Activated CD4-positive, alpha-beta memory T cell treated with anti-CD3 and anti-CD28 coated beads, Interleukin-2, amount 10 ng/mL, durations not matched to agents 7 days and 5 days (primary cell): ENCODE measurements around the gene MOCOS. TPM values are rescaled to one million over a fixed set of nuclear protein-coding genes. Genes with fewer than 3 reads are reported as not detected.
"Not testable (repeated sequence)": the region's sequence is repeated elsewhere in the genome, so short reads cannot be mapped to it uniquely, and the experiment has no call there.

Experiments
- CTCF ChIA-PET: fragments of 350-600 bp; sonication (Branson Sonifier 250); formaldehyde crosslinking; loops from one replicate; lab custom pipeline; 2021; ENCODE audit warnings: antibody characterized with exemption, inconsistent platforms; lab: Charles Lee
- POLR2A ChIA-PET: fragments of 350-600 bp; sonication (Branson Sonifier 250); formaldehyde crosslinking; loops from one replicate; lab custom pipeline; 2021; ENCODE audit warnings: antibody characterized with exemption; lab: Charles Lee
- DNase-seq: peaks from one replicate; pipeline ENCODE4 v3.0.0-alpha.2; 2020
- H3K27ac Mint-ChIP-seq: one replicate; pipeline ENCODE4 v1.8.0; 2021; ENCODE audit warnings: mild to moderate bottlenecking, mixed read lengths
- H3K27me3 Mint-ChIP-seq: one replicate; pipeline ENCODE4 v1.8.0; 2021; ENCODE audit warnings: mixed read lengths
- H3K36me3 Mint-ChIP-seq: one replicate; pipeline ENCODE4 v1.8.0; 2021; ENCODE audit warnings: low read depth, mixed read lengths
- H3K4me1 Mint-ChIP-seq: one replicate; pipeline ENCODE4 v1.8.0; 2021; ENCODE audit warnings: mixed read lengths
- H3K4me3 Mint-ChIP-seq: one replicate; pipeline ENCODE4 v1.8.0; 2021; ENCODE audit warnings: mild to moderate bottlenecking, mixed read lengths
- H3K9me3 Mint-ChIP-seq: one replicate; pipeline ENCODE4 v1.8.0; 2021; ENCODE audit warnings: mixed read lengths
- total RNA-seq, 2 experiments: library from RNA; stranded (reverse); gene quantifications; one replicate each; pipeline ENCODE4 v1.2.3, GENCODE V29; 2021

MOCOS gene
- total RNA-seq, 2 experiments from 2014 or later: 0.15 to 0.25 TPM

GRCh38 chr18:36196238-36196995 is 9.1 kb downstream of the MOCOS start:
- Mint-ChIP-seq H3K27ac (no peak overlapping the region), H3K4me3 (no peak overlapping the region), H3K4me1 (no peaks in the 10 kb centered on the region), H3K9me3 (no peaks in the 10 kb centered on the region), H3K36me3 (no peaks in the 10 kb centered on the region), H3K27me3 (peaks cover 3% of the 10 kb centered on the region)
- CTCF ChIA-PET: no interaction called here
- POLR2A ChIA-PET: no interaction called here
- no peak for DNase-seq

- CTCF ChIA-PET: no interaction called here
- Mint-ChIP-seq H3K4me1 (no peaks in the 10 kb centered on the region), H3K9me3 (no peaks in the 10 kb centered on the region), H3K4me3 (no peak overlapping the region), H3K36me3 (no peaks in the 10 kb centered on the region), H3K27me3 (no peaks in the 10 kb centered on the region), H3K27ac (no peak overlapping the region)
- POLR2A ChIA-PET: interaction anchor here (1.3 kb wide), 1 partner anchor 11 kb away, joined by 3 read pairs; the partner anchor contains the start of gene MOCOS
- no peak for DNase-seq
Observed at GRCh38 chr18:36197511-36198166, 10.3 kb downstream of the MOCOS start.

DNA sequence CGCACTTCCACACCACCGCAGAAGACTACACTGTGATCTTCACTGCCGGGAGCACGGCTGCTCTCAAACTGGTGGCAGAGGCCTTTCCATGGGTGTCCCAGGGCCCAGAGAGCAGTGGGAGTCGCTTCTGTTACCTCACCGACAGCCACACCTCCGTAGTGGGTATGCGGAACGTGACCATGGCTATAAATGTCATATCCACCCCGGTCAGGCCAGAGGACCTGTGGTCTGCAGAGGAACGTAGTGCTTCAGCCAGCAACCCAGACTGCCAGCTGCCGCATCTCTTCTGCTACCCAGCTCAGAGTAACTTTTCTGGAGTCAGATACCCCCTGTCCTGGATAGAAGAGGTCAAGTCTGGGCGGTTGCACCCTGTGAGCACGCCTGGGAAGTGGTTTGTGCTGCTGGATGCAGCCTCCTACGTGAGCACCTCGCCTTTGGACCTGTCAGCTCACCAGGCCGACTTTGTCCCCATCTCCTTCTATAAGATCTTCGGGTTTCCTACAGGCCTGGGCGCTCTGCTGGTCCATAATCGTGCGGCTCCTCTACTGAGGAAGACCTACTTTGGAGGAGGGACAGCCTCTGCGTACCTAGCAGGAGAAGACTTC is 12.5 kb downstream of the MOCOS start:
- no peak overlapping the region for H3K4me3 Mint-ChIP-seq
- no peak for DNase-seq
- no peaks in the 10 kb centered on the region for H3K4me1 Mint-ChIP-seq
- H3K36me3 Mint-ChIP-seq: no peaks in the 10 kb centered on the region
- no peak overlapping the region for H3K27ac Mint-ChIP-seq
- H3K9me3 Mint-ChIP-seq: no peaks in the 10 kb centered on the region
- ChIA-PET CTCF (no interaction called here), POLR2A (no interaction called here)
- no peaks in the 10 kb centered on the region for H3K27me3 Mint-ChIP-seq

DNA sequence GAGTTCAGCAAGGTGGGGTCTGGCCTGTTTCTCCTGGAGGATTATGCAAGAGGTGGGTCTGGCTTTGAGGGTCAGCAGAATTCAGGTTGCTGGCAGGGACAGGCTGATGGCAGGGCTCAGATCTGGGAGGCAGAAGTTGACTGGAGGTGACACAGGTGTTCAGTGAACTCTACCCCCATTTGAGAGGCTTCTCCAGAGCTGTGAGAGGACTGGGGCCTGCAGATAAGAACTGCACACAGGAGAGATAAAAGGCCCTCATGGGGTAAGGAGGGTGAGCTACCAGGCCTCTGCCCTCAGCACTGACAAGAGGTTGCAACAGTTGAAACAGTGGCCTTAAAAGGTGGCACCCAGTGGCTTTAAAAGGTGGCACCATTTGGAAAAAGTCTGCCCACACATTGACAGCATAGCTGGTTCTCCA is 13.1 kb downstream of the MOCOS start:
- ChIA-PET POLR2A (no interaction called here), CTCF (no interaction called here)
- no peak overlapping the region for H3K27ac Mint-ChIP-seq
- no peaks in the 10 kb centered on the region for H3K4me1 Mint-ChIP-seq
- H3K9me3 Mint-ChIP-seq: no peaks in the 10 kb centered on the region
- no peak for DNase-seq
- no peak overlapping the region for H3K4me3 Mint-ChIP-seq
- H3K36me3 Mint-ChIP-seq: no peaks in the 10 kb centered on the region
- H3K27me3 Mint-ChIP-seq: no peaks in the 10 kb centered on the region

GRCh38 chr18:36201765-36202164 is 14.5 kb downstream of the MOCOS start:
- Mint-ChIP-seq H3K36me3 (no peaks in the 10 kb centered on the region), H3K4me3 (no peak overlapping the region)
- CTCF ChIA-PET: no interaction called here

DNA sequence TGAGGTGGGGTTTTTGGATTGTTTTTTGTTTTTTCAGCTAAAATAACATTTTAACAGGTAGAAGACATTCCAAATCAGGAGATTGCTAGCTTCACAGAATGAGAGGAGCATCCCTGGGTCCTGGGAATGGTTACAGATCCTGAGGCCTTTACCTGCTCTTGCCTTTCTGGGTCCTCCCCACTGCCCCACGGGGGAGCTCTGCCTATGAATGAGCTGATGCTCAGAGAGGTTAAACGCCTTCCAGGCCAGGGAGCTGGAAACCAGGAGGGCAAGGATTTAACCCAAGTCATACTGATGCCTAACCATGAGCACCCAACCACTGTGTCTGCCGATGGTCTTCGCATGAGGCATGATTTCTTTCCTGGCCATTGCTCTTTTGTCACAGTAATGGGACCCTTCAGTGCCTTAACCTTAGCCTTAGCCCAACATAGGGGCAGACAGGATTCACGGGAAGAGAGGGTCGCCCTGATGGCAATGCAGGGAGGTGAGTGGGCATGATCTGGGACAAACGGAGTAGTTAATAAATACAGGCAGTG is 16.1 kb downstream of the MOCOS start:
- Mint-ChIP-seq H3K9me3 (no peaks in the 10 kb centered on the region), H3K36me3 (no peaks in the 10 kb centered on the region), H3K4me1 (no peaks in the 10 kb centered on the region), H3K27me3 (peaks cover 2% of the 10 kb centered on the region), H3K27ac (no peak overlapping the region), H3K4me3 (no peak overlapping the region)
- ChIA-PET POLR2A (no interaction called here), CTCF (no interaction called here)
- no peak for DNase-seq

More at GRCh38 chr18:36201765-36202164, 14.5 kb downstream of the MOCOS start:
- no peaks in the 10 kb centered on the region for H3K9me3 Mint-ChIP-seq
- H3K27ac Mint-ChIP-seq: no peak overlapping the region
- H3K27me3 Mint-ChIP-seq: peaks cover 2% of the 10 kb centered on the region
- no peak for DNase-seq
- H3K4me1 Mint-ChIP-seq: no peaks in the 10 kb centered on the region
- POLR2A ChIA-PET: no interaction called here

DNA sequence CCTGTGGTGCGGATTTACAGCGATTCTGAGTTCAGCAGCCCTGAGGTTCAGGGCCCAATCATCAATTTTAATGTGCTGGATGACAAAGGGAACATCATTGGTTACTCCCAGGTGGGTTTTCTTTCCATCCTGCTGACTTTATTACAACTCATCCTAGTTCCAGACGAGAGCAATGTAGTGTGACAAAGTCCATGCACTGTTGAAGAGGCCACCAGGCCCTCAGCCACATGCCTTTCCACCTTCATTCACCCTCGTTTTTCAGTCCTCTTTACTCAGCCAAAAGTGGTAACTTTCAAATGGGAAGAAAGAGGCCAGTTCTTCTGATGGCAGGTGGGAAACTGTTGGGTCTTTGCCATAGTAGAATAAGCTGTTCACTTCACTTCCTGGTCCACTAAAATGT is 17.9 kb downstream of the MOCOS start:
- Mint-ChIP-seq H3K4me1 (no peaks in the 10 kb centered on the region), H3K4me3 (no peak overlapping the region), H3K36me3 (no peaks in the 10 kb centered on the region), H3K27ac (no peak overlapping the region), H3K9me3 (no peaks in the 10 kb centered on the region), H3K27me3 (peaks cover 2% of the 10 kb centered on the region)
- CTCF ChIA-PET: no interaction called here
- no peak for DNase-seq
- POLR2A ChIA-PET: no interaction called here

DNA sequence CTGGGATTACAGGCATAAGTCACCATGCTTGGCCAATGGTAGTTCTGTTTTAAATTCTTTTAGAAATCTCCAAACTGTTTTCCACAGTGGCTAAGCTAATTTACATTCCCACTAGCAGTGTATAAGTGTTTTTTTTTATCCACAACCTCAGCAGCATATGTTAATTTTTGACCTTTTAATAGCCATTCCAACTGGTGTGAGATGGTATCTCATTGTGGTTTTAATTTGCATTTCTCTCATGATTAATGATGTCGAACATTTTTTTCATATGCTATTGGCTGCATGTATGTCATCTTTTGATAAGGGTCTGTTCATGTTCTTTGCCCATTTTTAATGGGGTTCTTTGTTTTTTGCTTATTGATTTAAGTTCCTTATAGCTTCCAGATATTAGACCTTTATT is 20.0 kb downstream of the MOCOS start:
- Mint-ChIP-seq H3K27ac (no peak overlapping the region), H3K4me3 (no peak overlapping the region), H3K36me3 (no peaks in the 10 kb centered on the region), H3K4me1 (no peaks in the 10 kb centered on the region), H3K9me3 (no peaks in the 10 kb centered on the region), H3K27me3 (peaks cover 2% of the 10 kb centered on the region)
- ChIA-PET CTCF (no interaction called here), POLR2A (no interaction called here)
- DNase-seq: no peak

DNA sequence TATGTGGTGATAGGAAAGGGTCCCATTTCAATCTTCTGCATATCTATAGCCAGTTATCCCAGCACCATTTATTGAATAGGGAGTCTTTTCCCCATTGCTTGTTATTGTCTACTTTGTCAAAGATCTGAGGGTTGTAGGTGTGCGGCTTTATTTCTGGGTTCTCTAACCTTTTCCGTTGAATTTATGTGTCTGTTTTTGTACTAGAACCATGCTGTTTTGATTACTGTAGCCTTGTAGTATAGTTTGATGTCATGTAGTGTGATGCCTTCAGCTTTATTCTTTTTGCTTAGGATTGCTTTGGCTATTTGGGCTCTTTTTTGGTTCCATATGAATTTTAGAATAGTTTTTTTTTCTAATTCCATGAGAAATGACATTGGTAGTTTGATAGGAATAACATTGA is 20.7 kb downstream of the MOCOS start:
- H3K36me3 Mint-ChIP-seq, H3K4me3 Mint-ChIP-seq, H3K27me3 Mint-ChIP-seq, H3K4me1 Mint-ChIP-seq, DNase-seq, H3K27ac Mint-ChIP-seq, POLR2A ChIA-PET, H3K9me3 Mint-ChIP-seq, CTCF ChIA-PET: not testable (repeated sequence)

DNA sequence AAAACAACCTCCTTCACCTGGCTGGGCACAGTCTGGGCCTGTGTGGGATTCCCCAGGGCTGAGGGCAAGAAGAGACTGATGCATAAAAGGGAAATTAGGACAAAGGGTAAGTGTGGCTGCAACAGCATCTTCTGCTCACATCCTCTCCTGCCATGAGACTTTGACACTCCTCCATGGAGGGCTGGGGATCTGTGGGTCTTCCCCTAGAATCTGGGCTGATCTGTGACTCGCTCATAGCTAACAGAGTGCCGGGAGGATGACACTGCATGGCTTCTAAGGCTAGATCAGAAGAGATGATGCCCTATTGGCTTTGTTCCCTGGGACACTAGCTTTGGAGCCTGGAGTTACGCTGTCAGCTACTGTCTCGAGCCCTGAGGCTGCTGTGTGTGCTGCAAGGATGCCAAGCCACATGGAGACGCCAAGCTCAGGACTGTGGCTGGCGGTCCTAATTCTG is 24.3 kb downstream of the MOCOS start:
- H3K4me3 Mint-ChIP-seq: no peak overlapping the region
- no peak for DNase-seq
- CTCF ChIA-PET: no interaction called here
- no peak overlapping the region for H3K27ac Mint-ChIP-seq
- POLR2A ChIA-PET: no interaction called here
- no peaks in the 10 kb centered on the region for H3K9me3 Mint-ChIP-seq
- peaks cover under 1% of the 10 kb centered on the region for H3K27me3 Mint-ChIP-seq
- no peaks in the 10 kb centered on the region for H3K4me1 Mint-ChIP-seq
- no peaks in the 10 kb centered on the region for H3K36me3 Mint-ChIP-seq

GRCh38 chr18:36212301-36213171 is 25.2 kb downstream of the MOCOS start:
- no peaks in the 10 kb centered on the region for H3K9me3 Mint-ChIP-seq
- no peaks in the 10 kb centered on the region for H3K36me3 Mint-ChIP-seq
- H3K27ac Mint-ChIP-seq: no peak overlapping the region
- CTCF ChIA-PET: interaction anchor here (0.6 kb wide), 1 partner anchor 40 kb away, joined by 3 read pairs; no protein-coding TSS in a partner anchor
- POLR2A ChIA-PET: no interaction called here
- no peaks in the 10 kb centered on the region for H3K4me1 Mint-ChIP-seq
- H3K27me3 Mint-ChIP-seq: no peaks in the 10 kb centered on the region
- DNase-seq: no peak
- no peak overlapping the region for H3K4me3 Mint-ChIP-seq

DNA sequence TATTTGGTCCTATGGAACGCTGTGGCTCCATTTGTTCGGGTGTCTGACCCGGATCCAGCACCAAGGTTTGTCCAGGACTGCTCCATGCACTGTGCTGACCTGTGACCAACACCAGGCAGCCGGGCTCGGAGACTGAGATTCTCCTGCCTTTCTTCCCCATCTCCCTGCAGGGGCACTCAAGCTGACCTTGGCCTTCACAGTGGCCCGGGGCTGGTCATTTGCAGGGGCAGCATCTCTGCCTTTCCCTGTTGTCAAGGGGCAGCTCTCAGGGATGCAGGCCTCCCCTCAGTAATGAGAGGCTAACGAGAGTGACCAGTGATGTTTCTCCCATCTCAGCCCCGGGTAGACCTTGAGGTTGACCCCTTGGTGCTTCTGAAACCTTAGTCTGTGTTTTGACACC is 27.5 kb downstream of the MOCOS start:
- POLR2A ChIA-PET: no interaction called here
- no peaks in the 10 kb centered on the region for H3K9me3 Mint-ChIP-seq

More for the DNA sequence above, 27.5 kb downstream of the MOCOS start:
- no peaks in the 10 kb centered on the region for H3K27me3 Mint-ChIP-seq
- DNase-seq: no peak
- no peaks in the 10 kb centered on the region for H3K36me3 Mint-ChIP-seq
- CTCF ChIA-PET: no interaction called here
- no peak overlapping the region for H3K27ac Mint-ChIP-seq
- H3K4me3 Mint-ChIP-seq: no peak overlapping the region
- no peaks in the 10 kb centered on the region for H3K4me1 Mint-ChIP-seq
